Loucy (cell line): Measurements from ENCODE around the gene CBX5.
A peak's percentile ranks its signal among the peaks of the same experiment; 100 is the strongest.

Experiments
- H2AFZ ChIP-seq: fragments of 200-600 bp; sonication (generic); 2 replicates; pipeline ENCODE4 v1.6.0; 2016; ENCODE audit warnings: antibody characterized with exemption, mild to moderate bottlenecking, low read length, moderate library complexity
- H3F3A ChIP-seq: fragments of 200-600 bp; 2 replicates; pipeline ENCODE4 v1.6.0; 2016; ENCODE audit warnings: antibody characterized with exemption, low read depth, mild to moderate bottlenecking
- H3K27me3 ChIP-seq: fragments of 200-600 bp; sonication (generic); 2 replicates; pipeline ENCODE4 v1.6.1; 2014; ENCODE audit warnings: low read length, mild to moderate bottlenecking; ENCODE audit not compliant: insufficient read depth, poor library complexity, severe bottlenecking
- H3K36me3 ChIP-seq: fragments of 200-600 bp; sonication (generic); 2 replicates; pipeline ENCODE4 v1.6.1; 2016; ENCODE audit warnings: low read length; ENCODE audit not compliant: insufficient read depth
- H3K4me1 ChIP-seq: fragments of 200-600 bp; sonication (generic); 2 replicates; pipeline ENCODE4 v1.5.1; 2014; ENCODE audit warnings: low read length, mild to moderate bottlenecking; ENCODE audit not compliant: insufficient read depth, poor library complexity, severe bottlenecking
- H3K4me2 ChIP-seq: fragments of 200-600 bp; sonication (generic); 2 replicates; pipeline ENCODE4 v1.6.0; 2014; ENCODE audit warnings: antibody characterized with exemption, low read length, low read depth, mild to moderate bottlenecking; ENCODE audit not compliant: poor library complexity, severe bottlenecking
- H3K4me3 ChIP-seq: fragments of 200-600 bp; sonication (generic); 2 replicates; pipeline ENCODE4 v1.5.1; 2014; ENCODE audit warnings: low read length, mild to moderate bottlenecking, mixed read lengths; ENCODE audit not compliant: poor library complexity, severe bottlenecking
- H3K79me2 ChIP-seq: fragments of 200-600 bp; sonication (generic); 2 replicates; pipeline ENCODE4 v1.6.1; 2014; ENCODE audit warnings: low read length; ENCODE audit not compliant: insufficient read depth
- H3K9ac ChIP-seq: fragments of 200-600 bp; sonication (generic); 2 replicates; pipeline ENCODE4 v1.6.0; 2014; ENCODE audit warnings: mild to moderate bottlenecking, low read depth, low read length, moderate library complexity; ENCODE audit not compliant: poor library complexity, severe bottlenecking
- H3K9me2 ChIP-seq: fragments of 200-600 bp; sonication (generic); replicated peaks from 2 replicates; pipeline ENCODE4 v1.6.1; 2016; ENCODE audit warnings: low read depth, low read length, mixed read lengths
- H3K9me3 ChIP-seq: fragments of 200-600 bp; sonication (generic); 2 replicates; pipeline ENCODE4 v1.6.1; 2014; ENCODE audit warnings: mild to moderate bottlenecking, antibody characterized with exemption, low read length, low read depth; ENCODE audit not compliant: insufficient read depth
- H4K20me1 ChIP-seq: fragments of 200-600 bp; sonication (generic); 2 replicates; pipeline ENCODE4 v1.6.0; 2014; ENCODE audit warnings: antibody characterized with exemption, low read length, mild to moderate bottlenecking; ENCODE audit not compliant: insufficient read depth, poor library complexity, severe bottlenecking
- CTCF ChIP-seq: fragments of 200-600 bp; sonication (generic); conservative IDR thresholded peaks from 2 replicates; pipeline ENCODE4 v1.5.1; 2014; ENCODE audit warnings: mild to moderate bottlenecking, antibody characterized with exemption, low read length
- EZH2phosphoT487 ChIP-seq: fragments of 200-600 bp; IDR thresholded peaks from 2 replicates; pipeline ENCODE4 v1.6.1; 2018; ENCODE audit warnings: antibody characterized with exemption, mild to moderate bottlenecking, moderate library complexity, borderline replicate concordance

The CBX5 gene

GRCh38 chr12:54222609-54223008 lies 57.3 kb downstream of the CBX5 start:
- no peaks in the 10 kb centered on the region for H3K9me2 ChIP-seq
- H3K4me1 ChIP-seq = peaks cover 18% of the 10 kb centered on the region
- no peaks in the 10 kb centered on the region for H4K20me1 ChIP-seq
- H3K9ac ChIP-seq = no peak overlapping the region
- H3K27me3 ChIP-seq = no peaks in the 10 kb centered on the region
- no peak for TF ChIP-seq EZH2phosphoT487
- TF ChIP-seq CTCF = no peak
- no peaks in the 10 kb centered on the region for H3K9me3 ChIP-seq
- no peaks in the 10 kb centered on the region for H3F3A ChIP-seq
- no peak overlapping the region; the same call in 1 of the 2 replicates for H2AFZ ChIP-seq
- H3K79me2 ChIP-seq = no peaks in the 10 kb centered on the region
- H3K36me3 ChIP-seq = no peaks in the 10 kb centered on the region
- no peak overlapping the region for H3K4me2 ChIP-seq
- H3K4me3 ChIP-seq = no peak overlapping the region

GRCh38 chr12:54221402-54221984 lies 58.4 kb downstream of the CBX5 start:
- Histone ChIP-seq H2AFZ (no peak overlapping the region), H3K4me1 (peaks cover 26% of the 10 kb centered on the region), H3K36me3 (no peaks in the 10 kb centered on the region)

GRCh38 chr12:54220567-54220966 lies 59.4 kb downstream of the CBX5 start:
- Histone ChIP-seq H3F3A (no peaks in the 10 kb centered on the region), H3K36me3 (no peaks in the 10 kb centered on the region), H3K4me1 (peaks cover 30% of the 10 kb centered on the region), H3K4me3 (no peak overlapping the region), H3K4me2 (no peak overlapping the region), H2AFZ (0 out of 2 replicates have a peak overlapping the region, but pooled peaks have one; percentile 35), H4K20me1 (no peaks in the 10 kb centered on the region), H3K9me2 (no peaks in the 10 kb centered on the region), H3K9ac (peak overlapping the region; percentile 12), H3K79me2 (no peaks in the 10 kb centered on the region), H3K9me3 (no peaks in the 10 kb centered on the region), H3K27me3 (no peaks in the 10 kb centered on the region)
- TF ChIP-seq CTCF (no peak), EZH2phosphoT487 (no peak)

More at GRCh38 chr12:54221402-54221984, 58.4 kb downstream of the CBX5 start:
- Histone ChIP-seq H3K9ac (no peak overlapping the region), H3K9me2 (no peaks in the 10 kb centered on the region), H3K79me2 (no peaks in the 10 kb centered on the region), H3K4me2 (no peak overlapping the region), H3K9me3 (no peaks in the 10 kb centered on the region), H3K4me3 (no peak overlapping the region), H4K20me1 (no peaks in the 10 kb centered on the region), H3F3A (no peaks in the 10 kb centered on the region), H3K27me3 (no peaks in the 10 kb centered on the region)
- TF ChIP-seq CTCF (no peak), EZH2phosphoT487 (no peak)
